NCI-H526 (cell line): ENCODE results near the gene ARFGAP1.
"Not testable (repeated sequence)": the region's sequence is repeated elsewhere in the genome, so short reads cannot be mapped to it uniquely, and the experiment has no call there.

ENCODE experiments used
- DNase-seq, 2 experiments: peaks; one replicate each; lab custom pipeline; 2025; lab: John Stamatoyannopoulos, UW

Gene ARFGAP1

GRCh38 chr20:63334356-63334755, 61.7 kb downstream of the ARFGAP1 start:
- no peak for DNase-seq

- DNase-seq = not testable (repeated sequence)
Measured at GRCh38 chr20:63335060-63335459, 62.4 kb downstream of the ARFGAP1 start.

DNA sequence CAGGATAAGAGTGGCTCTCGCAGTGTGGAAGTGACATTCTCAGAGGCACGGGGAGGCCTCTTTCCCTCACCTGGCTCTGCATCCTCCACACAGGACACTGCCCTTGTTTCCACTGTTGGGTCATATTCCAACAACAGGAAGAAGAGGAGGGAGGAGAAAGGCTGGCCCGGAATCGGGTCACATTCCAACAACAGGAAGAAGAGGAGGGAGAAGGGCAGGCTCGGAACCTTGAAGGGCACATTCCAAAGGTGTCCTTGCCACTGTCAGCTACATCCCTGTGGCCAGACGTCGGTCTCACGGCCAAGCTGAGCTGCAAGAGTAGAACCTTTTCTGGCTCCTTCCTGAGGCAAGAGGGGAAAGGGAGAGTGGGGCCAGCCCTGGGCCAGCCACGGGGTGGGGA, 63.1 kb downstream of the ARFGAP1 start:
- DNase-seq = no peak

DNA sequence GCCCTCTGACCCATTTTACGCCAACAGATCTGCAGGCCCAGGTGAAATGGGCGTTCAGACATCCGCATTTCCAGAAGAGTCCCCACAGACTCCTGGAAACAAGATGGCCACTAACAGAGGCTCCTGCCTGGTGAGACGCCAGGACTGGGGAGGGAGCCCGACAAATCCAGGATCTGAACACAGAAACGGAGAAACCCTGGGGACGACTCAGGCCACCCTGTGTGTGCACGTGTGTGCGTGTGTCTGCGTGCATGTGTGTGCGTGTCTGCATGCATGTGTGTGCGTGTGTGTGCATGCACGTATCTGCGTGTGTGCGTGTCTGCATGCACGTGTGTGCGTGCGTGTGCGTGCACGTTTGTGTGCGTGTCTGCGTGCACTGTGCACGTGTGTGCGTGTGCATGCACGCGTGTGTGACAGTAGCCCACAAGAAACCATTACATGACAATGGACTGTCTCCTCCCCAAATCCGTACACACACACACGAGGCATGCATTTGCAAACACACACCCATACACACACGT, 63.7 kb downstream of the ARFGAP1 start:
- no peak for DNase-seq

- DNase-seq = no peak
Measured at GRCh38 chr20:63337786-63338420, 65.3 kb downstream of the ARFGAP1 start.
